ENCODE data around the gene HUWE1. TPM values are rescaled to one million over a fixed set of nuclear protein-coding genes. Genes with fewer than 3 reads are reported as not detected.
A peak's percentile ranks its signal among the peaks of the same experiment; 100 is the strongest.

The HUWE1 gene
- total and polyA plus RNA-seq, 9 of the 15 experiments (the other 6 are each of a cell fraction or from before 2014, with no cell fraction given) = 23.9 to 204 (median 65.1) TPM

DNA sequence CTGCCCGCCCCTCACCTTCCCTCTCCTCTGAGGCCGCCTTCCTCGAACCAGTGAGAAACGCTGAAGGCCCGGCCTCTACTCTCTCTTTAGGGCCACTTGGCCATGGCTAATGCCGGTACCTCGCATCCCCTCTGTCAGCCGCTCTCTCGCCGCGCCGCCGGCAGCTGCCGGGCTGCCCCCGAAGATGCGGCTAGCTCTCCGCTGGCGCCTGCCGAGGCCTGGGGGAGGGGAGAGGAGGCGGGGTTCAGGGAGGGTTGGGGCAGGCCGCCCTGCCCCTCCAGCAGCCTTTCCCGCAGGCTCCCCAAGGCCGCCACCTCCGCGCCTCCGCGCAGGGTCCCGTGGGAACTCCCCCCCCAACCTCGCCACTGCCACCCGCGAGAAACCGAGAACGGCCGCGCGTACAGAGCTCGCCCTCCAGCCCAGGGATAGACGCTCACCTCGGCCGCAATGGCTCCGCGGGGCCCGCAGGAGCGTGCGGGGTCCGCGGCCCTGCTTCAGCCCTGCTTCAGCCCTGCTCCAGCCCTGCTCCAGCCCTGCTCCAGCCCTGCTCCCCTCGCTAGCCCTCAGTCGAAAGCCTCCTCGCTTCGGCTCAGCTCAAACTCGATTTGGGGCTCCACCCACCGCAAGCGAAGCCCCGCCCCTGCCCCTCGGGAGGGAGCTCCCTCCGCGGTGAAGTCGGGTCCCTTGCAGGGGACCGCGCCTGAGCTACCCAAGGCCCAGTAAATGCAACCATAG is at the start of gene HUWE1 (continued):
- TF ChIP-seq PHF8 (IDR thresholded peaks at IDR 0.05; ENCODE audit: borderline replicate concordance, low read length) (peak; percentile 74; the same call in 1 of the 2 replicates), SFPQ (IDR thresholded peaks at IDR 0.05; ENCODE audit: low read depth, low read length) (no peak), CREB1 (IDR thresholded peaks at IDR 0.05) (peak; percentile 31; the same call in 1 of the 2 replicates), CREB1 (CRISPR knock-in tag; IDR thresholded peaks at IDR 0.05) (no peak), ZBTB9 (CRISPR knock-in tag; IDR thresholded peaks at IDR 0.05) (no peak), IFI16 (CRISPR knock-in tag; IDR thresholded peaks at IDR 0.05) (no peak), ZNF507 (tag; conservative IDR thresholded peaks at IDR 0.05) (no peak), ZFX (CRISPR knock-in tag; IDR thresholded peaks at IDR 0.05) (peak; percentile 85), ZNF41 (CRISPR knock-in tag; conservative IDR thresholded peaks at IDR 0.05) (no peak), ZNF354B (CRISPR knock-in tag; IDR thresholded peaks at IDR 0.05) (no peak), PPARD (CRISPR knock-in tag; IDR thresholded peaks at IDR 0.05) (no peak), GABPB2 (CRISPR knock-in tag; conservative IDR thresholded peaks at IDR 0.05) (no peak), MAFF (IDR thresholded peaks at IDR 0.05; ENCODE audit: low read length) (no peak), RAD51 (IDR thresholded peaks at IDR 0.05; ENCODE audit: borderline replicate concordance, low read depth) (no peak), MAFK (IDR thresholded peaks at IDR 0.05; ENCODE audit: low read length) (no peak), SOX6 (IDR thresholded peaks at IDR 0.05) (no peak), CC2D1A (IDR thresholded peaks at IDR 0.05) (no peak), HDAC3 (IDR thresholded peaks at IDR 0.05; ENCODE audit: borderline replicate concordance, partially characterized antibody) (no peak), MEF2A (IDR thresholded peaks at IDR 0.05; ENCODE audit: control insufficient read depth, low read depth, low read length) (no peak), GMEB1 (CRISPR knock-in tag; IDR thresholded peaks at IDR 0.05) (no peak)
- TF ChIP-seq, protein P1, sequence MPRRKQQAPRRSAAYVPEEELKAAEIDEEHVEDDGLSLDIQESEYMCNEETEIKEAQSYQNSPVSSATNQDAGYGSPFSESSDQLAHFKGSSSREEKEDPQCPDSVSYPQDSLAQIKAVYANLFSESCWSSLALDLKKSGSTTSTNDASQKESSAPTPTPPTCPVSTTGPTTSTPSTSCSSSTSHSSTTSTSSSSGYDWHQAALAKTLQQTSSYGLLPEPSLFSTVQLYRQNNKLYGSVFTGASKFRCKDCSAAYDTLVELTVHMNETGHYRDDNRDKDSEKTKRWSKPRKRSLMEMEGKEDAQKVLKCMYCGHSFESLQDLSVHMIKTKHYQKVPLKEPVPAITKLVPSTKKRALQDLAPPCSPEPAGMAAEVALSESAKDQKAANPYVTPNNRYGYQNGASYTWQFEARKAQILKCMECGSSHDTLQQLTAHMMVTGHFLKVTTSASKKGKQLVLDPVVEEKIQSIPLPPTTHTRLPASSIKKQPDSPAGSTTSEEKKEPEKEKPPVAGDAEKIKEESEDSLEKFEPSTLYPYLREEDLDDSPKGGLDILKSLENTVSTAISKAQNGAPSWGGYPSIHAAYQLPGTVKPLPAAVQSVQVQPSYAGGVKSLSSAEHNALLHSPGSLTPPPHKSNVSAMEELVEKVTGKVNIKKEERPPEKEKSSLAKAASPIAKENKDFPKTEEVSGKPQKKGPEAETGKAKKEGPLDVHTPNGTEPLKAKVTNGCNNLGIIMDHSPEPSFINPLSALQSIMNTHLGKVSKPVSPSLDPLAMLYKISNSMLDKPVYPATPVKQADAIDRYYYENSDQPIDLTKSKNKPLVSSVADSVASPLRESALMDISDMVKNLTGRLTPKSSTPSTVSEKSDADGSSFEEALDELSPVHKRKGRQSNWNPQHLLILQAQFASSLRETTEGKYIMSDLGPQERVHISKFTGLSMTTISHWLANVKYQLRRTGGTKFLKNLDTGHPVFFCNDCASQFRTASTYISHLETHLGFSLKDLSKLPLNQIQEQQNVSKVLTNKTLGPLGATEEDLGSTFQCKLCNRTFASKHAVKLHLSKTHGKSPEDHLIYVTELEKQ (CRISPR knock-in tag; IDR thresholded peaks at IDR 0.05) = no peak

Data from K562 (cell line).